C4-2B (cell line): Measurements from ENCODE around the gene PKHD1.

Experiments used
- H3K27ac ChIP-seq: fragments of 450-650 bp; 2 replicates; pipeline ENCODE4 v1.5.1; 2017
- ZFX ChIP-seq: fragments of 450-650 bp; IDR thresholded peaks from 2 replicates; pipeline ENCODE4 v1.6.1; 2017
- TF ChIP-seq, protein P1 (sequence below): fragments of 450-650 bp; conservative IDR thresholded peaks from 2 replicates; pipeline ENCODE4 v1.5.1; 2017; ENCODE audit warnings: mild to moderate bottlenecking

PKHD1 gene

DNA sequence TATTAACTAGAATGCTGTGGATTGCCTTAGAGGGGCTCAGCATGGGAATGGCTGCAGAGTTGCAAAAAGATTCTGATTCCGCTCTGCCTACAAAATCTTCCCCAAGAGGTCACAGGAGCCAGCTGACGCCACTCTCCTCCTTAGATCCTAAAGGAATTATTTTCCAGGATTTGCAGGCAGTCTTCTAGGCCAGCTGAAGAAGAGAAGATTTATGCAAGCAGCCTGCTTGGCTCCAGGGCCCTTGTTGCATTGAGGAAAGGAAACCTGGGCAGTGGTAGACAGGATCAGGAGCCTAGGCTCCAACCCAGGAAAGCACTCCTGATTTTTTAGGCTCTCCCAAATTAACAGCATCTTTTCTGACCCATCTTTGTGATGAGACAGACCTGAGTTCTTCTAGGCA, 245.8 kb downstream of the PKHD1 start:
- TF ChIP-seq ZFX = no peak
- TF ChIP-seq, protein P1, sequence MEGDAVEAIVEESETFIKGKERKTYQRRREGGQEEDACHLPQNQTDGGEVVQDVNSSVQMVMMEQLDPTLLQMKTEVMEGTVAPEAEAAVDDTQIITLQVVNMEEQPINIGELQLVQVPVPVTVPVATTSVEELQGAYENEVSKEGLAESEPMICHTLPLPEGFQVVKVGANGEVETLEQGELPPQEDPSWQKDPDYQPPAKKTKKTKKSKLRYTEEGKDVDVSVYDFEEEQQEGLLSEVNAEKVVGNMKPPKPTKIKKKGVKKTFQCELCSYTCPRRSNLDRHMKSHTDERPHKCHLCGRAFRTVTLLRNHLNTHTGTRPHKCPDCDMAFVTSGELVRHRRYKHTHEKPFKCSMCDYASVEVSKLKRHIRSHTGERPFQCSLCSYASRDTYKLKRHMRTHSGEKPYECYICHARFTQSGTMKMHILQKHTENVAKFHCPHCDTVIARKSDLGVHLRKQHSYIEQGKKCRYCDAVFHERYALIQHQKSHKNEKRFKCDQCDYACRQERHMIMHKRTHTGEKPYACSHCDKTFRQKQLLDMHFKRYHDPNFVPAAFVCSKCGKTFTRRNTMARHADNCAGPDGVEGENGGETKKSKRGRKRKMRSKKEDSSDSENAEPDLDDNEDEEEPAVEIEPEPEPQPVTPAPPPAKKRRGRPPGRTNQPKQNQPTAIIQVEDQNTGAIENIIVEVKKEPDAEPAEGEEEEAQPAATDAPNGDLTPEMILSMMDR = no peak
- H3K27ac ChIP-seq = no peak overlapping the region

DNA sequence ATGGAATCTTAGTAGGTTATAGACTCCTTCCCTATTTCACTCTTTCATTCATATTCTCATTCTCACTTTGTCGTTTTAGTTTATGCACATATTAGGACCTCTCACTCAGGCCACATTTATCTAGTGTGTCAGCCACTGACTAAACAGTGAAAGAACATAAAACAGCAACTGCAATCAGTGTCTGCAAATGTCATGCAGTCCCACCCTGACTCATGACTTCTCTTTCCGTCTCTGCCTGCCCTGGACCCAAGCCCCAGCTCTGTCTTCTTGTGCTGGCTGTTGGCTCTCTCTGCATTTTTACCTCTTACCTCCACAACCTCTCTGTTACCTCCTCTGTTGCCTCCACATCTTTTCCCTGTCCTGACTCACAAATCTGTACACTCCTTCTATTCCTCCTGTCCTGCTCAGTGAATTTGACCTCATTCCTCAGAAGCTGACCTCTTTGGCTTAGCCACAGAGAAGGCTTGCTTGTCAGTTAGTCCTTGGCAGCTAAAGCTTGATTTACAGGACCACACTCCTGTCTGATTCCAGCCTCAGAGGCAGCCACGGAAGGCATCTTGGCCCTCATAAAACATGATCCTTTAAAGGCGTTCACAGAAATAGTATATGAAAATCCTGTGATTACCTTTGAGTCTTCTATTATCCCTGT, 247.6 kb downstream of the PKHD1 start:
- TF ChIP-seq, protein P1 = no peak
- no peak for TF ChIP-seq ZFX
- H3K27ac ChIP-seq = no peak overlapping the region

DNA sequence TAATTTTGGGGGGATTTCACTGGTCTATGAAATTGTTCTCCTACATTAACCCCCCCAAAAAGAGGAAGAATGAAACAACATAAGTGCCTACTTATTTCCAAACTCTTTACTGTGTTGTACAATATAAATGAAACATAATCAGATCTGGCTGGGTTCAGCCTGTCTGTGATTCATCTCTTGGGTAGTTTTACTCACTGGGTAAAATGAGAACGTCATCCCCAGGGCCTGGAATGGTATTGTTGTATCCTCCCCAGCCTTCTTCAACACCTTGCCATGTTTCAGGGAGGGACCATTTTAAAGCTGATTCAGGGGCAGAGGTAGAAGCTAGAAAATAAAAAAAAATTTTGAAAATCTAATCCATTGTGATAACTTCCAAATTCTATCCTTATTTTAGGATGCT, 256.7 kb downstream of the PKHD1 start:
- TF ChIP-seq, protein P1 = no peak
- no peak for TF ChIP-seq ZFX
- H3K27ac ChIP-seq = no peak overlapping the region

DNA sequence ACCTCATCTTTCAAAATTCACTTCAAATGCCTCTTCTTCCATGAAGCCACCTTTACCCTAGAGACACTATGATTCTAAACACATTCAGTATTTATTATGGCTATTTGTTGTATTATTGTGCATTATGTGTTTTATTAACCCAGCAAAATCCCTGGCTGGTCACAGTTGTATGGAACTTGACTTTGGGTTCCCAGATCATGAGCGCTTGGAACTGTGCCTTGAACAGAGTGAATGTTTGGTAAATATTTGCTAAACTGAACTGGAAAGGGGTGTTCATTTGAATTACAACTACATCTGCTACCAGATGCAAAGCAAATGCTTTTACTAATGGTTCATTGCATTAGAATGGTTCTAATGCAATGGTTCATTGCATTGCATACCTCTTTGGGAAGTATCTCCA, 259.8 kb downstream of the PKHD1 start:
- TF ChIP-seq ZFX = no peak
- TF ChIP-seq, protein P1 = no peak
- no peak overlapping the region for H3K27ac ChIP-seq

DNA sequence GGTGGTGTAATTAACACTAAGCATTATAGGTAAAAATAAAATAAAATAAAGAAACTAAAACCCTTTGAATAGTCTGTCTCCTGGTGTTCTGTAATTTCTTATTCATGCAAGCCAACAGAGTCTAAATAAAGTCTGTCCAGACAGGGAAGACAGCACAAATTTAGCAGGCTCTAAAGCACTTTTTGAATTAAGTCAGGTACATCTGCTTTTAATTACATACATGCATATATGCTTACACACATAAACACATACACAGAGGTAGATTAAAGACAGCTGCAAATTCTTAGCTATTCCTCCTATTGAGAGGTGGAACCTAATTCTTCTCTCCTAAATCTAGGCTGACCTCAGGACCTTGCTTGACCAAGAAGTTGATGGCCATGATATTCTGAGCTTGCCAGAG, 262.5 kb downstream of the PKHD1 start:
- no peak for TF ChIP-seq ZFX
- TF ChIP-seq, protein P1 = no peak
- H3K27ac ChIP-seq = no peak overlapping the region

DNA sequence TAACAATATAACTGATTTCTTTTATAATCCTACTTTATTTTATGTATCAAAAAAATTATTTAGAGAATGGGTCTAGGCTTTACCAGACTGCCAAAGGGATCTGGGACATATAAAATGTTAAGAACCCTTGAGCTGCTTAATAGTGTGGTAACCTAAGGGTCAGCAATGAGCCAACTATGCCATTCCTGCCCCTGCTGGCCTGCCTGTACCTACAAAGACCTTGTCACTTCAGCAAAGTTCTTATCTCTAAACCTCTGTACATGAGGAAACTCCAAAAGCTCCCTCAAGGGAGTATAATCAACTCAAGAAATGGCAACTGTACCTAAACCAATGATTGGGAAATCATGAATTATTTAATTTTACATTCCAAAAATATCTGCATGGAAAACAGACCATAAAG, 266.9 kb downstream of the PKHD1 start:
- no peak for TF ChIP-seq ZFX
- TF ChIP-seq, protein P1 = no peak
- H3K27ac ChIP-seq = no peak overlapping the region

DNA sequence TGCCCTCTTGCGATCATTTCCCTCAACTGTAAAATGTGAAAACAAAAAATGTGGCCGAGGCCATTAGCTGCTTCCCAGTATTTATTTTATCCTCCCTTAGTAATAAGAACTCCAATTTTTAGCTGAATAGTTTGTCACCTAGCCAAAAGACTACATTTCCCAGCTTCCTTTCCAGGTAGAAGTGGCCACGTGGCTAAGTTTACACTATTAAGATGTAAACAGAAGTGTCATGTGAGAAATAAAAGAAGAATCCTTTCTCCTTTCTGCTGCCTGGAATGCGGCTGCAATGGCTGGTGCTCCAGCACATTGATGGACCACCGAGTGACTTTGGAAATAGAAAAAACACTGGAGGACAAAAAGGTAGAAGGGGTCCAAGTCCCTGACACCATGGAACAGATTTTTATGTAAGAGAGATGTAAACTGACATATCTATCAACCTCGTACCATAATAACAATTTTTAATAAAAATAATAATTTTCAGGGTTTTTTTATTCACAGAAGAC, 268.8 kb downstream of the PKHD1 start:
- no peak overlapping the region for H3K27ac ChIP-seq
- TF ChIP-seq ZFX = no peak
- TF ChIP-seq, protein P1 = no peak
